ENCODE results near the gene PARVA.

The PARVA gene

GRCh38 chr11:12375720-12376119 is 1.7 kb upstream of the PARVA start:
- FAIRE-seq (no peak), DNase-seq (ENCODE audit: insufficient read length, low spot score) (no peak)

GRCh38 chr11:12376259-12377081 is 901 bp upstream of the PARVA start:
- no peak for FAIRE-seq
- DNase-seq (ENCODE audit: insufficient read length, low spot score): no peak

- FAIRE-seq: peak; percentile 23
- peak; percentile 79 for DNase-seq (ENCODE audit: insufficient read length, low spot score)
Measured at GRCh38 chr11:12377824-12378593, 638 bp downstream of the PARVA start.

GRCh38 chr11:12380565-12381325 is 3.4 kb downstream of the PARVA start:
- no peak for FAIRE-seq
- no peak for DNase-seq (ENCODE audit: insufficient read length, low spot score)

- FAIRE-seq (no peak), DNase-seq (ENCODE audit: insufficient read length, low spot score) (no peak)
Measured at GRCh38 chr11:12381875-12382274, 4.5 kb downstream of the PARVA start.

- FAIRE-seq: no peak
- DNase-seq (ENCODE audit: insufficient read length, low spot score): no peak
Measured at GRCh38 chr11:12382451-12382850, 5.1 kb downstream of the PARVA start.

GRCh38 chr11:12386309-12386708 is 8.9 kb downstream of the PARVA start:
- DNase-seq (ENCODE audit: insufficient read length, low spot score) (no peak), FAIRE-seq (no peak)

GRCh38 chr11:12386745-12387144 is 9.4 kb downstream of the PARVA start:
- no peak for DNase-seq (ENCODE audit: insufficient read length, low spot score)
- FAIRE-seq: no peak

GRCh38 chr11:12388173-12388572 is 10.8 kb downstream of the PARVA start:
- no peak for FAIRE-seq
- DNase-seq (ENCODE audit: insufficient read length, low spot score): no peak

- no peak for FAIRE-seq
- DNase-seq (ENCODE audit: insufficient read length, low spot score): no peak
Measured at GRCh38 chr11:12388939-12389670, 11.7 kb downstream of the PARVA start.

- DNase-seq (ENCODE audit: insufficient read length, low spot score) (no peak), FAIRE-seq (no peak)
Measured at GRCh38 chr11:12389676-12390657, 12.6 kb downstream of the PARVA start.

- no peak for FAIRE-seq
Measured at GRCh38 chr11:12390687-12391110, 13.3 kb downstream of the PARVA start.

GRCh38 chr11:12392672-12393071 is 15.3 kb downstream of the PARVA start:
- FAIRE-seq: no peak

More at GRCh38 chr11:12390687-12391110, 13.3 kb downstream of the PARVA start:
- no peak for DNase-seq (ENCODE audit: insufficient read length, low spot score)

GRCh38 chr11:12393691-12394090 is 16.3 kb downstream of the PARVA start:
- FAIRE-seq (no peak), DNase-seq (ENCODE audit: insufficient read length, low spot score) (no peak)

More at GRCh38 chr11:12392672-12393071, 15.3 kb downstream of the PARVA start:
- no peak for DNase-seq (ENCODE audit: insufficient read length, low spot score)

GRCh38 chr11:12394601-12395000 is 17.2 kb downstream of the PARVA start:
- DNase-seq (ENCODE audit: insufficient read length, low spot score): no peak
- no peak for FAIRE-seq

GRCh38 chr11:12395333-12395732 is 18.0 kb downstream of the PARVA start:
- DNase-seq (ENCODE audit: insufficient read length, low spot score) (no peak), FAIRE-seq (no peak)

GRCh38 chr11:12397931-12398334 is 20.6 kb downstream of the PARVA start:
- DNase-seq (ENCODE audit: insufficient read length, low spot score) (peak; percentile 87), FAIRE-seq (peak; percentile 93)

- FAIRE-seq: no peak
- DNase-seq (ENCODE audit: insufficient read length, low spot score): no peak
Measured at GRCh38 chr11:12399355-12399754, 22.0 kb downstream of the PARVA start.

GRCh38 chr11:12402025-12402424 is 24.7 kb downstream of the PARVA start:
- no peak for FAIRE-seq
- no peak for DNase-seq (ENCODE audit: insufficient read length, low spot score)
